Nephron (organoid): ENCODE data around the gene DACH2.

Source experiments
- H3K27ac Mint-ChIP-seq, 3 experiments: 2 replicates each; pipeline ENCODE4 v1.8.0; 2020; ENCODE audit warnings: mixed read lengths in 3 of 3, mild to moderate bottlenecking in 2 of 3, moderate library complexity in 1 of 3
- H3K27me3 Mint-ChIP-seq: 2 replicates; pipeline ENCODE4 v1.8.0; 2021; ENCODE audit warnings: low read depth, mild to moderate bottlenecking, moderate library complexity, mixed read lengths
- H3K36me3 Mint-ChIP-seq: 2 replicates; pipeline ENCODE4 v1.8.0; 2020; ENCODE audit warnings: low read depth, mixed read lengths
- H3K4me1 Mint-ChIP-seq: 2 replicates; pipeline ENCODE4 v1.8.0; 2020; ENCODE audit warnings: mixed read lengths
- H3K4me3 Mint-ChIP-seq, 3 experiments: 2 replicates each; pipeline ENCODE4 v1.8.0; 2020; ENCODE audit warnings: mild to moderate bottlenecking in 3 of 3, mixed read lengths in 3 of 3, moderate library complexity in 2 of 3
- H3K9me3 Mint-ChIP-seq: 2 replicates; pipeline ENCODE4 v1.8.0; 2020; ENCODE audit warnings: mixed read lengths
- CTCF ChIP-seq, 3 experiments: fragments of 200-600 bp; sonication (generic); IDR thresholded peaks; one replicate each; pipeline ENCODE4 v1.5.0; 2021; ENCODE audit warnings: antibody characterized with exemption in 3 of 3; ENCODE audit not compliant: unreplicated experiment in 3 of 3

The DACH2 gene

DNA sequence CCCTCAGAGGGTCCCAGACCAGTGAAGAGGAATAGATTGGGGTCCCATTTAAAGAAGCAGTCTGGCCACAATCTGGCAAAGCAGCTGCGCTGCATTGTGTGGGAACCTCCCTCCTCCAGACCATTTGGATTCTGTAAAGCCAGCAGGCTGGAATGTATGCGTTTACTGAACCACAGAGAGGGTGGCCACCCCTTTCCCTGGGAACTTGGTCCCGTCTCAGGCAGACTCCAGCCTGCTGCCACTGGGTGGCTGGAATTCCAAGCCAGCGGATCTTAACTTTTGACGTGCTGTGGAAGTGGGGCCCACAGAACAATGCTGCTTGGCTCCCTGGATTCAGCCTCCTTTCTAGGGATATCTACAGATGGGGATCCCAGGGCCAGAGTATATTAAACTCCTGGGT lies 307.2 kb downstream of the DACH2 start:
- TF ChIP-seq CTCF (IDR thresholded peaks at IDR 0.05; ENCODE audit: unreplicated experiment in 3 of 3), result no peak
- H3K27ac Mint-ChIP-seq, result peak overlapping the region in 2 of 3 experiments; percentile 41 to 71
- no peaks in the 10 kb centered on the region for H3K4me1 Mint-ChIP-seq
- H3K36me3 Mint-ChIP-seq, result peaks cover 12% of the 10 kb centered on the region
- no peaks in the 10 kb centered on the region for H3K27me3 Mint-ChIP-seq
- H3K4me3 Mint-ChIP-seq, result no peak overlapping the region
- H3K9me3 Mint-ChIP-seq, result peaks cover 19% of the 10 kb centered on the region

DNA sequence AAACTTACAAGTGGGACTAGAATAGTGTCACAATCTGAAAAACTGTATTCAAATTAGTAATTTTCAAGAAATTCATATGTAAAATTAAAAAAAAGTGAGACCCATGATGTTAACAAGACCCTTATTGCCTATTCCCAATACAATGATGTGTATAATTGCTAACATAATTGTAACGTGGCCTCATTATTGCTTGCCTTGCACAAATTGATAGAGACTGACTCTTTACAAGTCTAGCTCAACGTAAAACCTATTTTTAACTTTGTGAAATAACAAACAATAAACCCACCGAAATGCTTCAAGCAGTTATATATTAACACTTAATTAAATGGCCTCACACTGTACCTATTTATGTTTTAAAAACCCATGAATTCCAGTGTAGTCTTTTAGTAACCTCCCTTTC lies 312.5 kb downstream of the DACH2 start:
- H3K36me3 Mint-ChIP-seq, result no peaks in the 10 kb centered on the region
- no peak overlapping the region for H3K27ac Mint-ChIP-seq
- H3K27me3 Mint-ChIP-seq, result no peaks in the 10 kb centered on the region
- no peak for TF ChIP-seq CTCF (IDR thresholded peaks at IDR 0.05; ENCODE audit: unreplicated experiment in 3 of 3)
- no peak overlapping the region for H3K4me3 Mint-ChIP-seq
- peaks cover 3% of the 10 kb centered on the region for H3K9me3 Mint-ChIP-seq
- no peaks in the 10 kb centered on the region for H3K4me1 Mint-ChIP-seq

- no peak for TF ChIP-seq CTCF (IDR thresholded peaks at IDR 0.05; ENCODE audit: unreplicated experiment in 3 of 3)
- Mint-ChIP-seq H3K27me3 (no peaks in the 10 kb centered on the region), H3K9me3 (no peaks in the 10 kb centered on the region), H3K4me3 (no peak overlapping the region), H3K36me3 (no peaks in the 10 kb centered on the region), H3K27ac (no peak overlapping the region), H3K4me1 (peaks cover 33% of the 10 kb centered on the region)
These were observed 356.0 kb downstream of the DACH2 start for GRCh38 chrX:86504297-86504696.

DNA sequence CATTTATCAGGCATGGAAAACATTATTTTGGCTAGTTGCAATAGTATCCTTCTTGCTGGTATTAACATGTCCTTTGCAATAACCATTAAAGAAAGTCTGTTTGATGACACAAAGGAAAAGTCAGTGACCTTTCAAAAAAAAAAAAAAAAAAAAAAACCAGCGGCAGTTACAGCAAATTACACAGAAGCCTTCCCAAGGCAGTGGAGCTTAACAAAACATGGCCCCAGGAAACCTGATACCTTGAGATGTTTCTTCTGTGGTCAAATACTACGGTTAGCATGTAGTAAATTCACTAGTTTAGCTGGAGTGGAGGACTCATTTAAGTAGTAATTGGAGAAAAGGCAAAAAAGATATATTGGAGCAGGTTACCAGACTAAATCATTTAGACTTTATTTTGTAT lies 359.1 kb downstream of the DACH2 start:
- Mint-ChIP-seq H3K9me3 (no peaks in the 10 kb centered on the region), H3K4me1 (peaks cover 28% of the 10 kb centered on the region), H3K36me3 (no peaks in the 10 kb centered on the region), H3K27me3 (no peaks in the 10 kb centered on the region), H3K27ac (peak overlapping the region in 1 of 3 experiments; percentile 70), H3K4me3 (no peak overlapping the region)
- TF ChIP-seq CTCF (IDR thresholded peaks at IDR 0.05; ENCODE audit: unreplicated experiment in 3 of 3), result no peak

DNA sequence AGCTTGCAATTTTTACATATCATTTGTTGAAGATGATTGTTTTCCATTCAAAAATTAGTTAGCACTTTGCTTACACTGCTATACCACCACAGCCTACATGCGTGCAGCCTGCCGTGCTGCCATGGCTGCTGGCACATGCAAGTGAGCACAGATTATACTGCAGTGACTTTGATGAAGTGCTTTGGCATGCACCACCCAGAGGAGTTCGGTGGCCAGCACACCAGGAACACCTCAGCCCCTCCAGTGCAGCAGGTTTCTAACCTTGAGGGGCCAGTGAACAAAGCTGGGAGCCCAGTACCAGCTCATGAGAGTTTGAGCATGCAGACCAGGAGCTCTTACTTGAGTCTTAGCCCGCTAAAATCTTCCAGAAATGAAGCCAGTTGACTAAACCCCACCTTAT lies 431.5 kb downstream of the DACH2 start:
- Mint-ChIP-seq H3K4me1 (no peaks in the 10 kb centered on the region), H3K27ac (no peak overlapping the region), H3K9me3 (peaks cover 3% of the 10 kb centered on the region), H3K36me3 (no peaks in the 10 kb centered on the region), H3K27me3 (no peaks in the 10 kb centered on the region), H3K4me3 (no peak overlapping the region)
- no peak for TF ChIP-seq CTCF (IDR thresholded peaks at IDR 0.05; ENCODE audit: unreplicated experiment in 3 of 3)

GRCh38 chrX:86604607-86605006 lies 456.4 kb downstream of the DACH2 start:
- no peaks in the 10 kb centered on the region for H3K36me3 Mint-ChIP-seq
- H3K4me3 Mint-ChIP-seq, result no peak overlapping the region
- H3K4me1 Mint-ChIP-seq, result no peaks in the 10 kb centered on the region

More at GRCh38 chrX:86604607-86605006, 456.4 kb downstream of the DACH2 start:
- TF ChIP-seq CTCF (IDR thresholded peaks at IDR 0.05; ENCODE audit: unreplicated experiment in 3 of 3), result no peak
- H3K9me3 Mint-ChIP-seq, result peaks cover 9% of the 10 kb centered on the region
- H3K27me3 Mint-ChIP-seq, result no peaks in the 10 kb centered on the region
- H3K27ac Mint-ChIP-seq, result no peak overlapping the region
